ENCODE results near the gene ZMYND15. TPM values are rescaled to one million over a fixed set of nuclear protein-coding genes. Genes with fewer than 3 reads are reported as not detected.

The ZMYND15 gene
- total and polyA plus RNA-seq, 2 of the 13 experiments (the other 11 are each of a cell fraction or from before 2014, with no cell fraction given), result 0.24 to 2.7 TPM

DNA sequence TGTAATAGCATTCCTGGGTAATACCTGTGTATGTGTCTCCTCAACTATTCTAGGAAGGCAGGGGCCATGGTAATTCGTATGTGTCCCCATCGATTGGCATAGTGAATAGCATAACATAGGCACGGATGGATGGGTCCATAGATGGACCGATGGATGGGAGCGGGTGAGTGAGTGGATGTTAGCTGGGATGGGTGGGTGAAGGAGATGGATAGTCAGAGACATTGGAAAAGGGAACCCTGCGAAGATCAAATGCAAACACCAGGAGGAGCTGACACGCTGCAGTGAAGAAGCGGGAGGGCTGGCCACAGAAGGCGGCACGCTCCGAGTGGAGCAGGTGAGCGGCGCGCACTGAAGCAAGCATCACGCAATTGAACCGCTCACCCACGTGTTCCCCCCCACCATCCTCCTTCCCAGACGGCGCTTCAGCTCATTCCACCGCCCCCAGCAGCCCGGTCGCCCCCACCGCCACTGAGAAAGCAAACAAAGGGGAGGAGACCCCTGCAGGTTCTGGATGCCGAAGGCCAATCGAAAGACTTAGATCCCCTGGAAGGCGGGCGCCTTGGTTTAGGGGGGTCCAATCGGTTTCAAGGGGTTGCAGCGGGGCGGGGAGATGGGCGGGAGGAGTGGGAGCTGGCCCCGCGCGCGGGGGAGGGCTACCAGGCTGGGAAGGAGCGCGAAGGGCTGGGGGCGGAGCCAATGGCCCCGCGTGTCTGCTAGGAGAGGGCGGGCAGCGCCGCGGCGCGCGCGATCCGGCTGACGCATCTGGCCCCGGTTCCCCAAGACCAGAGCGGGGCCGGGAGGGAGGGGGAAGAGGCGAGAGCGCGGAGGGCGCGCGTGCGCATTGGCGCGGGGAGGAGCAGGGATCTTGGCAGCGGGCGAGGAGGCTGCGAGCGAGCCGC is 29.6 kb upstream of the ZMYND15 start, which contains the start of gene ARRB2 (continued):
- no peak for TF ChIP-seq SOX13 (IDR thresholded peaks at IDR 0.05)
- no peak for TF ChIP-seq SOX13 (CRISPR knock-in tag; conservative IDR thresholded peaks at IDR 0.05 in 1 of 2, IDR thresholded peaks at IDR 0.05 in 1 of 2)
- 0 out of 2 replicates have a peak, but pooled peaks have one; percentile 33 for TF ChIP-seq CREM (IDR thresholded peaks at IDR 0.05)
- TF ChIP-seq CREM (CRISPR knock-in tag; IDR thresholded peaks at IDR 0.05), result no peak
- 0 out of 4 replicates have a peak, but pooled peaks of 1 of the 2 experiments have one; percentile 23 for TF ChIP-seq NR2F1 (CRISPR knock-in tag; IDR thresholded peaks at IDR 0.05)
- TF ChIP-seq NR2C2 (CRISPR knock-in tag; IDR thresholded peaks at IDR 0.05; ENCODE audit: borderline replicate concordance), result 0 out of 2 replicates have a peak, but pooled peaks have one; percentile 35
- TF ChIP-seq FOXA3 (CRISPR knock-in tag; IDR thresholded peaks at IDR 0.05), result peak; percentile 43; the same call in 1 of the 2 replicates
- peak; percentile 53; the same call in 1 of the 2 replicates for TF ChIP-seq HES4 (CRISPR knock-in tag; IDR thresholded peaks at IDR 0.05; ENCODE audit: borderline replicate concordance)
- peak; percentile 70; the same call in 1 of the 2 replicates for TF ChIP-seq TBX2 (CRISPR knock-in tag; IDR thresholded peaks at IDR 0.05; ENCODE audit: borderline replicate concordance)
- no peak for TF ChIP-seq ZNF720 (CRISPR knock-in tag; IDR thresholded peaks at IDR 0.05)
- no peak for TF ChIP-seq PHF8 (CRISPR knock-in tag; IDR thresholded peaks at IDR 0.05)
- no peak for TF ChIP-seq SALL2 (CRISPR knock-in tag; IDR thresholded peaks at IDR 0.05)
- TF ChIP-seq, protein P1, sequence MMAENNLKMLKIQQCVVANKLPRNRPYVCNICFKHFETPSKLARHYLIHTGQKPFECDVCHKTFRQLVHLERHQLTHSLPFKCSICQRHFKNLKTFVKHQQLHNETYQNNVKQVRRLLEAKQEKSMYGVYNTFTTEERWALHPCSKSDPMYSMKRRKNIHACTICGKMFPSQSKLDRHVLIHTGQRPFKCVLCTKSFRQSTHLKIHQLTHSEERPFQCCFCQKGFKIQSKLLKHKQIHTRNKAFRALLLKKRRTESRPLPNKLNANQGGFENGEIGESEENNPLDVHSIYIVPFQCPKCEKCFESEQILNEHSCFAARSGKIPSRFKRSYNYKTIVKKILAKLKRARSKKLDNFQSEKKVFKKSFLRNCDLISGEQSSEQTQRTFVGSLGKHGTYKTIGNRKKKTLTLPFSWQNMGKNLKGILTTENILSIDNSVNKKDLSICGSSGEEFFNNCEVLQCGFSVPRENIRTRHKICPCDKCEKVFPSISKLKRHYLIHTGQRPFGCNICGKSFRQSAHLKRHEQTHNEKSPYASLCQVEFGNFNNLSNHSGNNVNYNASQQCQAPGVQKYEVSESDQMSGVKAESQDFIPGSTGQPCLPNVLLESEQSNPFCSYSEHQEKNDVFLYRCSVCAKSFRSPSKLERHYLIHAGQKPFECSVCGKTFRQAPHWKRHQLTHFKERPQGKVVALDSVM (CRISPR knock-in tag; IDR thresholded peaks at IDR 0.05), result no peak
- TF ChIP-seq NR2F6 (IDR thresholded peaks at IDR 0.05), result no peak
- no peak for TF ChIP-seq NR2F6 (CRISPR knock-in tag; IDR thresholded peaks at IDR 0.05)
- TF ChIP-seq, protein P2, sequence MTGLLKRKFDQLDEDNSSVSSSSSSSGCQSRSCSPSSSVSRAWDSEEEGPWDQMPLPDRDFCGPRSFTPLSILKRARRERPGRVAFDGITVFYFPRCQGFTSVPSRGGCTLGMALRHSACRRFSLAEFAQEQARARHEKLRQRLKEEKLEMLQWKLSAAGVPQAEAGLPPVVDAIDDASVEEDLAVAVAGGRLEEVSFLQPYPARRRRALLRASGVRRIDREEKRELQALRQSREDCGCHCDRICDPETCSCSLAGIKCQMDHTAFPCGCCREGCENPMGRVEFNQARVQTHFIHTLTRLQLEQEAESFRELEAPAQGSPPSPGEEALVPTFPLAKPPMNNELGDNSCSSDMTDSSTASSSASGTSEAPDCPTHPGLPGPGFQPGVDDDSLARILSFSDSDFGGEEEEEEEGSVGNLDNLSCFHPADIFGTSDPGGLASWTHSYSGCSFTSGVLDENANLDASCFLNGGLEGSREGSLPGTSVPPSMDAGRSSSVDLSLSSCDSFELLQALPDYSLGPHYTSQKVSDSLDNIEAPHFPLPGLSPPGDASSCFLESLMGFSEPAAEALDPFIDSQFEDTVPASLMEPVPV (CRISPR knock-in tag; IDR thresholded peaks at IDR 0.05), result no peak
- TF ChIP-seq, protein P3, sequence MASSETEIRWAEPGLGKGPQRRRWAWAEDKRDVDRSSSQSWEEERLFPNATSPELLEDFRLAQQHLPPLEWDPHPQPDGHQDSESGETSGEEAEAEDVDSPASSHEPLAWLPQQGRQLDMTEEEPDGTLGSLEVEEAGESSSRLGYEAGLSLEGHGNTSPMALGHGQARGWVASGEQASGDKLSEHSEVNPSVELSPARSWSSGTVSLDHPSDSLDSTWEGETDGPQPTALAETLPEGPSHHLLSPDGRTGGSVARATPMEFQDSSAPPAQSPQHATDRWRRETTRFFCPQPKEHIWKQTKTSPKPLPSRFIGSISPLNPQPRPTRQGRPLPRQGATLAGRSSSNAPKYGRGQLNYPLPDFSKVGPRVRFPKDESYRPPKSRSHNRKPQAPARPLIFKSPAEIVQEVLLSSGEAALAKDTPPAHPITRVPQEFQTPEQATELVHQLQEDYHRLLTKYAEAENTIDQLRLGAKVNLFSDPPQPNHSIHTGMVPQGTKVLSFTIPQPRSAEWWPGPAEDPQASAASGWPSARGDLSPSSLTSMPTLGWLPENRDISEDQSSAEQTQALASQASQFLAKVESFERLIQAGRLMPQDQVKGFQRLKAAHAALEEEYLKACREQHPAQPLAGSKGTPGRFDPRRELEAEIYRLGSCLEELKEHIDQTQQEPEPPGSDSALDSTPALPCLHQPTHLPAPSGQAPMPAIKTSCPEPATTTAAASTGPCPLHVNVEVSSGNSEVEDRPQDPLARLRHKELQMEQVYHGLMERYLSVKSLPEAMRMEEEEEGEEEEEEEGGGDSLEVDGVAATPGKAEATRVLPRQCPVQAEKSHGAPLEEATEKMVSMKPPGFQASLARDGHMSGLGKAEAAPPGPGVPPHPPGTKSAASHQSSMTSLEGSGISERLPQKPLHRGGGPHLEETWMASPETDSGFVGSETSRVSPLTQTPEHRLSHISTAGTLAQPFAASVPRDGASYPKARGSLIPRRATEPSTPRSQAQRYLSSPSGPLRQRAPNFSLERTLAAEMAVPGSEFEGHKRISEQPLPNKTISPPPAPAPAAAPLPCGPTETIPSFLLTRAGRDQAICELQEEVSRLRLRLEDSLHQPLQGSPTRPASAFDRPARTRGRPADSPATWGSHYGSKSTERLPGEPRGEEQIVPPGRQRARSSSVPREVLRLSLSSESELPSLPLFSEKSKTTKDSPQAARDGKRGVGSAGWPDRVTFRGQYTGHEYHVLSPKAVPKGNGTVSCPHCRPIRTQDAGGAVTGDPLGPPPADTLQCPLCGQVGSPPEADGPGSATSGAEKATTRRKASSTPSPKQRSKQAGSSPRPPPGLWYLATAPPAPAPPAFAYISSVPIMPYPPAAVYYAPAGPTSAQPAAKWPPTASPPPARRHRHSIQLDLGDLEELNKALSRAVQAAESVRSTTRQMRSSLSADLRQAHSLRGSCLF (CRISPR knock-in tag; IDR thresholded peaks at IDR 0.05; ENCODE audit: borderline replicate concordance), result no peak
- no peak for TF ChIP-seq JDP2 (CRISPR knock-in tag; IDR thresholded peaks at IDR 0.05; ENCODE audit: borderline replicate concordance)
- no peak for TF ChIP-seq WIZ (CRISPR knock-in tag; IDR thresholded peaks at IDR 0.05)
